Measurements from ENCODE around the gene PTCHD1. TPM values are rescaled to one million over a fixed set of nuclear protein-coding genes. Genes with fewer than 3 reads are reported as not detected.

The PTCHD1 gene
- total RNA-seq, 3 donors from 2014 or later: 0.61 to 16.0 (median 0.63) TPM

- DNase-seq (no peak), ATAC-seq (peak; percentile 41)
- no peaks in the 10 kb centered on the region for H3K9me3 ChIP-seq
- intact Hi-C loops (cut with DNase I, micrococcal nuclease): no loop called here
- no peak overlapping the region for H3K4me3 ChIP-seq
- TF ChIP-seq CTCF (IDR thresholded peaks at IDR 0.05): no peak
- no peaks in the 10 kb centered on the region for H3K36me3 ChIP-seq (ENCODE audit: low read depth)
- H3K4me1 ChIP-seq (ENCODE audit: low read depth): no peaks in the 10 kb centered on the region
Observed at GRCh38 chrX:23365541-23365940, 30.9 kb downstream of the PTCHD1 start.

DNA sequence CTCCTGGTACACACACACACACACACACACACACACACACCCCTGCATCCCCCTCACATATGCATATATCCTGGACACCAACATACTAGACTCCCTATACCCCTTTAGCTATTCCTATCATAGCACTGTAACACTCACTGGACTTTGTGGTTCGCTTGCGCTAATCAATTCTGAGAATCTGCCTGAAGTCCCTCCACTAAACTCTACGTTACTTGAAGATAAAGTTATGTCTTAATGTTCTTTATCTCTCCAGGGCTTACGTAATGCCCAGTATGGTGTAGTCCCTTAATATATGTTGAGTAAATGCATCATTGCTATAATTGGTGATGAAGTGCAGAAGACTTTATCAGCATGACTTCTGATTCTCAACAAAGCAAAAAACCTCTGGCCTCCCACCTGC, 32.3 kb downstream of the PTCHD1 start:
- ATAC-seq: no peak
- no peaks in the 10 kb centered on the region for H3K4me1 ChIP-seq (ENCODE audit: low read depth)
- intact Hi-C loops (cut with DNase I, micrococcal nuclease): no loop called here
- DNase-seq: no peak
- no peaks in the 10 kb centered on the region for H3K36me3 ChIP-seq (ENCODE audit: low read depth)
- no peak for TF ChIP-seq CTCF (IDR thresholded peaks at IDR 0.05)
- no peak overlapping the region for H3K4me3 ChIP-seq
- no peaks in the 10 kb centered on the region for H3K9me3 ChIP-seq

DNA sequence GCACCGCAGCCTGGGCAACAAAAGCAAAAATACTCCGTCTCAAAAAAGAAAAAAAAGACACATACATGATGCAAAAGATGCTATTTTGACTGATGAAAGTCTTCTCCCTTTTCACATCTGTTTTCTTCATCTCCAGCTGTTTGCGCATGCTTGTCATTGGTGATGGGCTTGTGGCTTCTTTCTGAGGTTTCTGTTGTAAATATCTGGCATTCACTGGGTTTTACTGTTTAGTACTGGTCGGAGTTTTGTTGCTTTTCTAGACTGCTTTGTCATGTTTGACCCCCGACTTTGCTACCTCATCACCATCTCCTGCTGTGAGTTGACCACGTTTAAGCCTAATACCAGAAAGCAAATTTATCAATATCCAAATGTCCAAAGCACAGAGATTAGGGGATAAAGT, 34.4 kb downstream of the PTCHD1 start:
- no peak for TF ChIP-seq CTCF (IDR thresholded peaks at IDR 0.05)
- no peaks in the 10 kb centered on the region for H3K4me1 ChIP-seq (ENCODE audit: low read depth)
- intact Hi-C loops (cut with DNase I, micrococcal nuclease): no loop called here
- ATAC-seq: no peak
- H3K36me3 ChIP-seq (ENCODE audit: low read depth): no peaks in the 10 kb centered on the region
- no peak overlapping the region for H3K4me3 ChIP-seq
- DNase-seq: no peak
- no peaks in the 10 kb centered on the region for H3K9me3 ChIP-seq

DNA sequence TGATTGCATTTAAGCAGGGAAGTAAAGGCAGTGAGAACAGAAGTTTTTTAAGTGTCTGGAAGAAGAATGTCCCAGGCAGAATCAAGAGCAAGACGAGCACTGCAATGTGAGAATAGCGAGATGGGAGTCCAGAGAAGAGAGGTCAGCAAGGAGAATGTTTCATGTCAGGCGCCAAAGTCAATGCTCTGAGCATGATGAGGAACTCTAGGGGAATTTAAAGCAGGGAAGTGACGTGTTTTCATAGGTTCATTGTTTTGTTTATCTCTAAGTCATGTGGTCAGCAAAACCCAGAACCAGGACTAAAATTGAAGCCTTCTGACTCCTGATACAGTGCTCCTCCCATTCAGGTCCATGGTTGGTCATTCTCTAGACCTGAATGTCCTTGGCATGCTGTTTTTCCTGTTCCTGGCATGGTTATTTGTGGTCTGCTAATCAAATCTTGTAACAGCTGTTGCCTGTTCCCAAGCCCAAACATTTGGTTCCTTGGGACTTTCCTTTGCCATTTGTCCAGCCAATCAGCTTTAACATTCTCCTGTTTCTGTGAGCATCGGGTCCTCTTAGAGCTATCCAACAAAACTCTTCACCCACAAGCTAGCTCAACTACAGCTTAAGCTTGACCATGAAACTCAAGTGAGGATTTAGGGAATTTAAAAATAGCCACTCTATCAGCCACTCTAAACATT, 37.7 kb downstream of the PTCHD1 start:
- DNase-seq: no peak
- Histone ChIP-seq H3K36me3 (ENCODE audit: low read depth) (no peaks in the 10 kb centered on the region), H3K4me3 (no peak overlapping the region), H3K4me1 (ENCODE audit: low read depth) (no peaks in the 10 kb centered on the region), H3K9me3 (no peaks in the 10 kb centered on the region)
- TF ChIP-seq CTCF (IDR thresholded peaks at IDR 0.05): no peak
- ATAC-seq: peak; percentile 21
- intact Hi-C loops (cut with DNase I, micrococcal nuclease): no loop called here

DNA sequence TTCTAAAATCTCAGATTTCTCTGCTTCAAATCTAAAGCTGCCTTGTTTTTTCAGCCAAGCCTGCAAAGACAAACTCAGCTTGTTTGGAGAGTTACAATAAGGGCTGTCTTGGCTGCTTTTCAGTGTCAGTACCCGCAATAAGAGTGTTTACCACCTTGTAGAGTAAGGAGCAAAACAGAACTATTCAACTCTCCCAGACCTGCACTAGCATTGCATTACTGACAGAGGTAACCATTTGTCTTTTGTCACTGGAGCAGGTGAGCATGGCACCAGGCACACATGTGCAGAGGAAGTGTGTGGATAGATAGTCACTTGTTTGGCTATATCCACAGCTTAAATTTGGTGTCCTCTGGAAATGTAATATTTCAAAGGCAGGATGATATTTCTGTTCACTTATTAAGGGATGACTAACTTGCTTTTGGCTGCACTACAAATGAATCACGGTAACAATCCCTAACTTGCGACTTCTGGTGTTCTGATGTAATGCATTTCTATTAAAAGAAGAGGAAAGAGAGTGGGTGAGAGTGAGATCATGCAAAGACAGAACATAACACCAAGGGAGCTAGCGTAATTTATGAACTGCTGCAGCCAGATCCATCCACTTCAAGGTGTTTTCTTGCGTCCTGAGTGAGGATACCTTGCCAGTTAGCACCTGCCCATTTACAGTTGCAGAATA, 38.6 kb downstream of the PTCHD1 start:
- Histone ChIP-seq H3K36me3 (ENCODE audit: low read depth) (no peaks in the 10 kb centered on the region), H3K4me1 (ENCODE audit: low read depth) (no peaks in the 10 kb centered on the region), H3K4me3 (no peak overlapping the region), H3K9me3 (no peaks in the 10 kb centered on the region)
- intact Hi-C loops (cut with DNase I, micrococcal nuclease): no loop called here
- ATAC-seq (no peak), DNase-seq (no peak)
- TF ChIP-seq CTCF (IDR thresholded peaks at IDR 0.05): no peak
